ENCODE measurements around the gene C2orf74.

Gene C2orf74

GRCh38 chr2:61176755-61177726 lies 15.1 kb downstream of the C2orf74 start:
- peak overlapping the region; percentile 91 for H3K27ac ChIP-seq
- TF ChIP-seq CTCF (IDR thresholded peaks at IDR 0.05; ENCODE audit: low read depth, low read length, missing control alignments), result no peak
- peak; percentile 84 for DNase-seq
- peak overlapping the region; percentile 78 for H3K4me3 ChIP-seq (ENCODE audit: low read depth, low read length)
- H3K27me3 ChIP-seq (replicated peaks), result no peaks in the 10 kb centered on the region
- in situ Hi-C loops (cut with HindIII; ENCODE audit: low pct_ligation_motif_present, low sequenced_read_pairs), result no loop called here
- peaks cover 6% of the 10 kb centered on the region for H3K36me3 ChIP-seq (replicated peaks)

- DNase-seq, result no peak
- in situ Hi-C loops (cut with HindIII; ENCODE audit: low pct_ligation_motif_present, low sequenced_read_pairs), result no loop called here
- no peaks in the 10 kb centered on the region for H3K27me3 ChIP-seq (replicated peaks)
- H3K4me3 ChIP-seq (ENCODE audit: low read depth, low read length), result peak overlapping the region; percentile 68
- H3K27ac ChIP-seq, result peak overlapping the region; percentile 91
- peaks cover 10% of the 10 kb centered on the region for H3K36me3 ChIP-seq (replicated peaks)
- TF ChIP-seq CTCF (IDR thresholded peaks at IDR 0.05; ENCODE audit: low read depth, low read length, missing control alignments), result no peak
Observed at GRCh38 chr2:61177727-61178549, 15.9 kb downstream of the C2orf74 start.

- in situ Hi-C loops (cut with HindIII; ENCODE audit: low pct_ligation_motif_present, low sequenced_read_pairs), result no loop called here
- H3K36me3 ChIP-seq (replicated peaks), result peaks cover 20% of the 10 kb centered on the region
- TF ChIP-seq CTCF (IDR thresholded peaks at IDR 0.05; ENCODE audit: low read depth, low read length, missing control alignments), result no peak
- peak overlapping the region; percentile 36 for H3K27ac ChIP-seq
- no peaks in the 10 kb centered on the region for H3K27me3 ChIP-seq (replicated peaks)
- peak overlapping the region; percentile 68 for H3K4me3 ChIP-seq (ENCODE audit: low read depth, low read length)
- no peak for DNase-seq
Observed at GRCh38 chr2:61178603-61179545, 16.9 kb downstream of the C2orf74 start.

- peak; percentile 47 for DNase-seq
- no peaks in the 10 kb centered on the region for H3K27me3 ChIP-seq (replicated peaks)
- H3K27ac ChIP-seq, result peak overlapping the region; percentile 36
- H3K36me3 ChIP-seq (replicated peaks), result peaks cover 28% of the 10 kb centered on the region
- in situ Hi-C loops (cut with HindIII; ENCODE audit: low pct_ligation_motif_present, low sequenced_read_pairs), result no loop called here
- no peak overlapping the region for H3K4me3 ChIP-seq (ENCODE audit: low read depth, low read length)
- no peak for TF ChIP-seq CTCF (IDR thresholded peaks at IDR 0.05; ENCODE audit: low read depth, low read length, missing control alignments)
Observed at GRCh38 chr2:61179701-61180639, 18.0 kb downstream of the C2orf74 start.
